DOHH2 (cell line): ENCODE results near the gene ADAMTS3.
"Not testable (repeated sequence)": the region's sequence is repeated elsewhere in the genome, so short reads cannot be mapped to it uniquely, and the experiment has no call there.

Source experiments
- EZH2phosphoT487 ChIP-seq: fragments of 200-600 bp; sonication (generic); IDR thresholded peaks from 2 replicates; pipeline ENCODE4 v1.6.1; 2017; ENCODE audit warnings: borderline replicate concordance, mild to moderate bottlenecking, antibody characterized with exemption, low read length, moderate library complexity, mixed read lengths
- TF ChIP-seq, protein P1 (sequence below): fragments of 200-600 bp; sonication (generic); IDR thresholded peaks from one replicate; pipeline ENCODE4 v1.5.1; 2014; ENCODE audit warnings: antibody characterized with exemption, mild to moderate bottlenecking, low read depth, low read length; ENCODE audit not compliant: poor library complexity, severe bottlenecking

DNA sequence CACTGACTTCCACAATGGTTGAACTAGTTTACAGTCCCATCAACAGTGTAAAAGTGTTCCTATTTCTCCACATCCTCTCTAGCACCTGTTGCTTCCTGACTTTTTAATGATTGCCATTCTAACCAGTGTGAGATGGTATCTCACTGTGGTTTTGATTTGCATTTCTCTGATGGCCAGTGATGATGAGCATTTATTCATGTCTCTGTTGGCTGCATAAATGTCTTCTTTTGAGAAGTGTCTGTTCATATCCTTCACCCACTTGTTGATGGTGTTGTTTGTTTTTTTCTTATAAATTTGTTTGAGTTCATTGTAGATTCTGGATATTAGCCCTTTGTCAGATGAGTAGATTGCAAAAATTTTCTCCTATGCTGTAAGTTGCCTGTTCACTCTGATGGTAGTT lies 143.1 kb downstream of the ADAMTS3 start:
- TF ChIP-seq, protein P1, sequence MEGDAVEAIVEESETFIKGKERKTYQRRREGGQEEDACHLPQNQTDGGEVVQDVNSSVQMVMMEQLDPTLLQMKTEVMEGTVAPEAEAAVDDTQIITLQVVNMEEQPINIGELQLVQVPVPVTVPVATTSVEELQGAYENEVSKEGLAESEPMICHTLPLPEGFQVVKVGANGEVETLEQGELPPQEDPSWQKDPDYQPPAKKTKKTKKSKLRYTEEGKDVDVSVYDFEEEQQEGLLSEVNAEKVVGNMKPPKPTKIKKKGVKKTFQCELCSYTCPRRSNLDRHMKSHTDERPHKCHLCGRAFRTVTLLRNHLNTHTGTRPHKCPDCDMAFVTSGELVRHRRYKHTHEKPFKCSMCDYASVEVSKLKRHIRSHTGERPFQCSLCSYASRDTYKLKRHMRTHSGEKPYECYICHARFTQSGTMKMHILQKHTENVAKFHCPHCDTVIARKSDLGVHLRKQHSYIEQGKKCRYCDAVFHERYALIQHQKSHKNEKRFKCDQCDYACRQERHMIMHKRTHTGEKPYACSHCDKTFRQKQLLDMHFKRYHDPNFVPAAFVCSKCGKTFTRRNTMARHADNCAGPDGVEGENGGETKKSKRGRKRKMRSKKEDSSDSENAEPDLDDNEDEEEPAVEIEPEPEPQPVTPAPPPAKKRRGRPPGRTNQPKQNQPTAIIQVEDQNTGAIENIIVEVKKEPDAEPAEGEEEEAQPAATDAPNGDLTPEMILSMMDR = not testable (repeated sequence)
- TF ChIP-seq EZH2phosphoT487 = not testable (repeated sequence)
